Smooth muscle cell (in vitro differentiated cells): ENCODE measurements around the gene C8G. TPM values are rescaled to one million over a fixed set of nuclear protein-coding genes. Genes with fewer than 3 reads are reported as not detected.

Source experiments
- DNase-seq: peaks from one replicate; lab custom pipeline; 2025; ENCODE audit not compliant: unreplicated experiment; lab: John Stamatoyannopoulos, UW
- H2AFZ ChIP-seq: fragments of 200-600 bp; sonication (generic); 2 replicates; pipeline ENCODE4 v1.6.0; 2016; ENCODE audit warnings: antibody characterized with exemption, low read depth, mild to moderate bottlenecking
- H3F3A ChIP-seq: fragments of 200-600 bp; sonication (generic); 2 replicates; pipeline ENCODE4 v1.6.0; 2017; ENCODE audit warnings: antibody characterized with exemption, low read depth
- H3K27ac ChIP-seq: fragments of 200-600 bp; sonication (generic); 2 replicates; pipeline ENCODE4 v1.5.1; 2016; ENCODE audit warnings: low read depth, mild to moderate bottlenecking
- H3K27me3 ChIP-seq: fragments of 200-600 bp; sonication (generic); 2 replicates; pipeline ENCODE4 v1.6.1; 2016; ENCODE audit warnings: low read depth, mild to moderate bottlenecking
- H3K36me3 ChIP-seq: fragments of 200-600 bp; sonication (generic); 2 replicates; pipeline ENCODE4 v1.5.1; 2016; ENCODE audit warnings: low read depth
- H3K4me1 ChIP-seq: fragments of 200-600 bp; sonication (generic); 2 replicates; pipeline ENCODE4 v1.5.1; 2016; ENCODE audit warnings: low read depth
- H3K4me2 ChIP-seq: fragments of 200-600 bp; sonication (generic); 2 replicates; pipeline ENCODE4 v1.6.0; 2016; ENCODE audit warnings: mild to moderate bottlenecking
- H3K4me3 ChIP-seq: fragments of 200-600 bp; sonication (generic); 2 replicates; pipeline ENCODE4 v1.5.1; 2016; ENCODE audit warnings: mild to moderate bottlenecking
- H3K79me2 ChIP-seq: fragments of 200-600 bp; sonication (generic); 2 replicates; pipeline ENCODE4 v1.6.0; 2016; ENCODE audit warnings: low read depth, mild to moderate bottlenecking
- H3K9ac ChIP-seq: fragments of 200-600 bp; sonication (generic); 2 replicates; pipeline ENCODE4 v1.6.0; 2016; ENCODE audit warnings: low read depth
- H3K9me3 ChIP-seq: fragments of 200-600 bp; sonication (generic); replicated peaks from 2 replicates; pipeline ENCODE4 v1.5.1; 2016; ENCODE audit warnings: low read depth
- H4K20me1 ChIP-seq: fragments of 200-600 bp; sonication (generic); 2 replicates; pipeline ENCODE4 v1.6.0; 2016; ENCODE audit warnings: low read depth
- WGBS: methylation state at CpG from one replicate; pipeline ENCODE4 v1.1.7; 2016; ENCODE audit warnings: low lambda C conversion rate; 5-methylcytosine and 5-hydroxymethylcytosine counted together
- polyA plus RNA-seq: library from polyadenylated mRNA; unstranded; fragments of >200 nt; fragmentation: Nextera tagmentation; extraction: Ambion mirVana; gene quantifications from 2 replicates; pipeline ENCODE4 v1.2.1, GENCODE V29; 2016
- total RNA-seq: library from RNA; depleted of rRNA; stranded (reverse); fragments of >200 nt; gene quantifications from 2 replicates; pipeline ENCODE4 v1.2.3, GENCODE V29; 2014
- TF ChIP-seq, protein P1 (sequence below): fragments of 200-600 bp; sonication (generic); IDR thresholded peaks from 2 replicates; pipeline ENCODE4 v1.5.1; 2017; ENCODE audit warnings: borderline replicate concordance, mild to moderate bottlenecking, antibody characterized with exemption; ENCODE audit not compliant: insufficient read depth, poor library complexity, severe bottlenecking

Gene C8G
- total and polyA plus RNA-seq, 2 experiments from 2014 or later, result 1.4 TPM; not detected in 1

GRCh38 chr9:136934277-136934676 is 10.8 kb upstream of the C8G start:
- DNase-seq, result no peak
- Histone ChIP-seq H3K36me3 (no peaks in the 10 kb centered on the region), H2AFZ (no peak overlapping the region), H3K9ac (no peak overlapping the region), H3K4me2 (no peak overlapping the region), H3F3A (no peaks in the 10 kb centered on the region), H3K4me3 (no peak overlapping the region), H3K79me2 (no peaks in the 10 kb centered on the region), H3K9me3 (no peaks in the 10 kb centered on the region), H3K4me1 (no peaks in the 10 kb centered on the region), H4K20me1 (no peaks in the 10 kb centered on the region), H3K27ac (no peak overlapping the region), H3K27me3 (no peaks in the 10 kb centered on the region)
- TF ChIP-seq, protein P1, sequence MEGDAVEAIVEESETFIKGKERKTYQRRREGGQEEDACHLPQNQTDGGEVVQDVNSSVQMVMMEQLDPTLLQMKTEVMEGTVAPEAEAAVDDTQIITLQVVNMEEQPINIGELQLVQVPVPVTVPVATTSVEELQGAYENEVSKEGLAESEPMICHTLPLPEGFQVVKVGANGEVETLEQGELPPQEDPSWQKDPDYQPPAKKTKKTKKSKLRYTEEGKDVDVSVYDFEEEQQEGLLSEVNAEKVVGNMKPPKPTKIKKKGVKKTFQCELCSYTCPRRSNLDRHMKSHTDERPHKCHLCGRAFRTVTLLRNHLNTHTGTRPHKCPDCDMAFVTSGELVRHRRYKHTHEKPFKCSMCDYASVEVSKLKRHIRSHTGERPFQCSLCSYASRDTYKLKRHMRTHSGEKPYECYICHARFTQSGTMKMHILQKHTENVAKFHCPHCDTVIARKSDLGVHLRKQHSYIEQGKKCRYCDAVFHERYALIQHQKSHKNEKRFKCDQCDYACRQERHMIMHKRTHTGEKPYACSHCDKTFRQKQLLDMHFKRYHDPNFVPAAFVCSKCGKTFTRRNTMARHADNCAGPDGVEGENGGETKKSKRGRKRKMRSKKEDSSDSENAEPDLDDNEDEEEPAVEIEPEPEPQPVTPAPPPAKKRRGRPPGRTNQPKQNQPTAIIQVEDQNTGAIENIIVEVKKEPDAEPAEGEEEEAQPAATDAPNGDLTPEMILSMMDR, result no peak
- 92% methylated on average over 3 of the region's 3 CpGs for WGBS

DNA sequence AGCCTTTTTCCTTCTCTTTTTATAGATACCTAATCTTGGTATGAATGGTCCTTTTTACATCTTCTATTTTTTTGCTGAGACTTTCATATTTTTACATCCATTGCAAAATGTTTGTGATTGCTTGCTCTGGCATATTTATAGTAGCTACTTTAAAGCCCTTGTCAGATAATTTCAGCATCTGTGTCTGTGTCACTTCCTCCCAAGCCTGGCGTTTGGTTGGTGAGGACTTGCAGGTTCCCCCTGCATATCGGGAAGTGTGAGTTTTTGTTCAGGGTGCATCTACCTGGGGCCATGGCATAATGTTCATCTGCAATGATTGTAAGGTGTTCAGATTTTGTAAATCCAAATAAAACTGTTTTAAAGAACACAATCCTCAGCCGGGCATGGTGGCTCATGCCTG is 9.4 kb upstream of the C8G start:
- WGBS, result 86% methylated on average over 3 of the region's 3 CpGs
- TF ChIP-seq, protein P1, result no peak

DNA sequence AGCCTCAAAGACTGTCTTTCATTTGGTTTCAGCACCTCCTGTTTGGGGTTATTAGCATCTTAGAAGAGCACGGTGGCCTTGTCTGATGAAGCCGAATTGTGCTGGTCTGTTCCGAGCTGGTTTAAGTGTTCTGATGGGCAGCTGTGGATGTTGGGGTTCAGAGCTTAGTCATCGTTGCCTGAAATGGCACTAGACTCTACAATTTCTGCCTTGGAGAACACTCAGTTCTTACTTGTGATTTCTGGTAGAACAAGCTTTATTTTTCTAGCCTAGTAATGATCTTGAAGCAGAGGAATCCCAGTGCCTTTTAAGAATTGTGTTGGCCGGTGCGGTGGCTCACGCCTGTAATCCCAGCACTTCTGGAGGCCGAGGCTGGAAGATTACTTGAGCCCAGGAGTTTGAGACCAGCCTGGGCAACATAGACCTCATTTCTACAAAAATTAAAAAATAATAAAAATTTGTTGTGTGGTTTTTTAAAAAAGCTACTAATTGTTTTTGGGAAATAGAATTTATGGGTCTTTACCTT is 8.3 kb upstream of the C8G start:
- Histone ChIP-seq H3K4me3 (no peak overlapping the region), H3K4me2 (no peak overlapping the region), H3K9ac (no peak overlapping the region), H3K27ac (no peak overlapping the region), H3K27me3 (no peaks in the 10 kb centered on the region), H3F3A (no peaks in the 10 kb centered on the region), H2AFZ (no peak overlapping the region), H4K20me1 (peaks cover under 1% of the 10 kb centered on the region), H3K79me2 (no peaks in the 10 kb centered on the region), H3K4me1 (no peaks in the 10 kb centered on the region), H3K9me3 (no peaks in the 10 kb centered on the region), H3K36me3 (no peaks in the 10 kb centered on the region)
- WGBS, result 92% methylated on average over 8 of the region's 8 CpGs
- no peak for DNase-seq
- TF ChIP-seq, protein P1, result no peak

More for the DNA sequence above, 9.4 kb upstream of the C8G start:
- Histone ChIP-seq H3K9ac (no peak overlapping the region), H3K36me3 (no peaks in the 10 kb centered on the region), H3K4me3 (no peak overlapping the region), H3K79me2 (no peaks in the 10 kb centered on the region), H2AFZ (no peak overlapping the region), H3K27me3 (no peaks in the 10 kb centered on the region), H3K4me2 (no peak overlapping the region), H3K9me3 (no peaks in the 10 kb centered on the region), H3K4me1 (no peaks in the 10 kb centered on the region), H3K27ac (no peak overlapping the region), H3F3A (no peaks in the 10 kb centered on the region), H4K20me1 (no peaks in the 10 kb centered on the region)
- no peak for DNase-seq
